Measurements from ENCODE around the gene TMEM179. TPM values are rescaled to one million over a fixed set of nuclear protein-coding genes. Genes with fewer than 3 reads are reported as not detected.

Gene TMEM179
- total and polyA plus RNA-seq, 2 donors (not counting 3 experiments of a cell fraction or from before 2014, with no cell fraction given) = 0.14 TPM; not detected in 1

DNA sequence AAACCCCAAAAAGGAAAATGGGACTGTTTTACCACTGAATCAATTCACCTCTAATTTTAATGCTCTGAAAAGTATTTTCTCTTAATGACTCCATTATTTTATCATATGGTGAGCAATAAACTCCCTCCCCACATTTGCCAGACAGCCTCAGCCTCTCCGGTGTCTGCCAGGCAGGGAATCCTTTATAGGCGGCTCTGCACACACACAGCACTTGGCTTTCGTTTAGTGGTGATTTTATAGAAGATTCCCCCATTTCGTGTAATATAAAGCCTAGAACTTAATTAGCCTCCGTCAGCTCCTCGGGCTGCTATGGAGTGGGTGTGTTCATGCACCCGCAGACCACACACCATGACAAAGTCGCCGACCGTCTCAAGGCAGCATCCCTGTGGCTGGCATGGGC is 35.1 kb downstream of the TMEM179 start:
- H3K9me1 ChIP-seq (replicated peaks; ENCODE audit: control insufficient read depth, extremely low read depth, insufficient read depth, low read length) = no peaks in the 10 kb centered on the region
- FAIRE-seq (no peak), DNase-seq (ENCODE audit: low read depth, low spot score) (no peak)
- no peak overlapping the region for H2AFZ ChIP-seq (ENCODE audit: low read depth, low read length)
- no peak overlapping the region for H3K27ac ChIP-seq (ENCODE audit: insufficient read depth, low read depth, low read length)
- H3K4me3 ChIP-seq (replicated peaks in 1 of 3; ENCODE audit: insufficient read depth in 1 of 3, low read depth in 1 of 3, low read length in 3 of 3) = no peak overlapping the region
- H3K79me2 ChIP-seq (ENCODE audit: control insufficient read depth, insufficient read depth, low read length) = no peaks in the 10 kb centered on the region
- no peaks in the 10 kb centered on the region for H3K4me1 ChIP-seq (ENCODE audit: control insufficient read depth, extremely low read depth, insufficient read depth, low read length)
- no TSS peak for BruUV-seq (replicated peaks)
- no peaks in the 10 kb centered on the region for H3K36me3 ChIP-seq (ENCODE audit: control insufficient read depth in 2 of 2, extremely low read depth in 1 of 2, insufficient read depth in 2 of 2, low read length in 2 of 2)
- TF ChIP-seq, protein P1, sequence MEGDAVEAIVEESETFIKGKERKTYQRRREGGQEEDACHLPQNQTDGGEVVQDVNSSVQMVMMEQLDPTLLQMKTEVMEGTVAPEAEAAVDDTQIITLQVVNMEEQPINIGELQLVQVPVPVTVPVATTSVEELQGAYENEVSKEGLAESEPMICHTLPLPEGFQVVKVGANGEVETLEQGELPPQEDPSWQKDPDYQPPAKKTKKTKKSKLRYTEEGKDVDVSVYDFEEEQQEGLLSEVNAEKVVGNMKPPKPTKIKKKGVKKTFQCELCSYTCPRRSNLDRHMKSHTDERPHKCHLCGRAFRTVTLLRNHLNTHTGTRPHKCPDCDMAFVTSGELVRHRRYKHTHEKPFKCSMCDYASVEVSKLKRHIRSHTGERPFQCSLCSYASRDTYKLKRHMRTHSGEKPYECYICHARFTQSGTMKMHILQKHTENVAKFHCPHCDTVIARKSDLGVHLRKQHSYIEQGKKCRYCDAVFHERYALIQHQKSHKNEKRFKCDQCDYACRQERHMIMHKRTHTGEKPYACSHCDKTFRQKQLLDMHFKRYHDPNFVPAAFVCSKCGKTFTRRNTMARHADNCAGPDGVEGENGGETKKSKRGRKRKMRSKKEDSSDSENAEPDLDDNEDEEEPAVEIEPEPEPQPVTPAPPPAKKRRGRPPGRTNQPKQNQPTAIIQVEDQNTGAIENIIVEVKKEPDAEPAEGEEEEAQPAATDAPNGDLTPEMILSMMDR (IDR thresholded peaks at IDR 0.05; ENCODE audit: extremely low read depth in 1 of 2, insufficient read depth in 1 of 2, low read depth in 1 of 2, low read length in 2 of 2) = no peak
- TF ChIP-seq POLR2AphosphoS5 (IDR thresholded peaks at IDR 0.05; ENCODE audit: insufficient read depth, low read depth, low read length) (no peak), EZH2 (IDR thresholded peaks at IDR 0.05; ENCODE audit: borderline replicate concordance, low read depth, low read length, severe bottlenecking) (no peak), MYC (IDR thresholded peaks at IDR 0.05; ENCODE audit: low read depth, low read length) (no peak), FOS (IDR thresholded peaks at IDR 0.05; ENCODE audit: borderline replicate concordance, insufficient read depth, low read length) (no peak)
- no peak overlapping the region for H3K9ac ChIP-seq (replicated peaks; ENCODE audit: extremely low read depth, insufficient read depth, low read length)
- H3K27me3 ChIP-seq (ENCODE audit: control insufficient read depth in 2 of 2, insufficient read depth in 2 of 2, low read length in 2 of 2) = no peaks in the 10 kb centered on the region
- intact Hi-C loops (cut with micrococcal nuclease) (no loop called here), dilution Hi-C loops (cut with MboI; ENCODE audit: extremely low pct_ligation_motif_present, low sequenced_read_pairs) (no loop called here)
- H4K20me1 ChIP-seq (replicated peaks; ENCODE audit: control insufficient read depth, extremely low read depth, insufficient read depth, low read length) = no peaks in the 10 kb centered on the region
- H3K4me2 ChIP-seq (ENCODE audit: insufficient read depth, low read length) = no peak overlapping the region
- ChIA-PET CTCF (interaction anchor here (1.1 to 1.7 kb wide), 2 partner anchors 9 to 432 kb away, joined by 3 to 6 read pairs; no protein-coding TSS in a partner anchor), POLR2A (no interaction called here)
- H3K9me3 ChIP-seq (replicated peaks; ENCODE audit: control insufficient read depth, insufficient read depth, low read length) = no peaks in the 10 kb centered on the region

DNA sequence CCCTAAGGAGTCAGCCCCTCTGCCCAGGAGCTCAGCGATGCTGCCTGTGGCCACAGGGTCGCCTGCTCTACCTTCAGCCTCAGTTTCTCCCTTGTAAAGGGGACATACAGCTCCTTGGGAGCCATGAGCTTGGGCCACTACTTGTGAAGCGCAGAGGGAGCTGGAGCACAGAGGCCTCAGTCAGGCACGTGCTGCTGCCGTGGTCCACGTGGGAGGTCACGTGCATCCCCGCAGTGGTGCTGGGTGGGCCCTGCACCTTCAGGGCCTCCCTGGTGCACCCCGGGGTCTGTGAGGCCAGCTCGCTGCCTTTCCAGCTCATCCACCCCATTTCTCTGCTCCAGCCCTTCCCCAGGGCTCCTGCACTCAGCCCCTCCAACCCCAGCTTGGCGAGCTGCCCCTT is 36.0 kb downstream of the TMEM179 start:
- ChIA-PET POLR2A (no interaction called here), CTCF (interaction anchor here (1.1 to 1.7 kb wide), 3 partner anchors 8 to 491 kb away, joined by 3 to 6 read pairs (median 4); no protein-coding TSS in a partner anchor)
- Histone ChIP-seq H2AFZ (ENCODE audit: low read depth, low read length) (no peak overlapping the region), H3K4me2 (ENCODE audit: insufficient read depth, low read length) (no peak overlapping the region), H3K27me3 (ENCODE audit: control insufficient read depth in 2 of 2, insufficient read depth in 2 of 2, low read length in 2 of 2) (no peaks in the 10 kb centered on the region), H3K9me3 (replicated peaks; ENCODE audit: control insufficient read depth, insufficient read depth, low read length) (no peaks in the 10 kb centered on the region), H4K20me1 (replicated peaks; ENCODE audit: control insufficient read depth, extremely low read depth, insufficient read depth, low read length) (no peaks in the 10 kb centered on the region), H3K9ac (replicated peaks; ENCODE audit: extremely low read depth, insufficient read depth, low read length) (no peak overlapping the region), H3K4me3 (replicated peaks in 1 of 3; ENCODE audit: insufficient read depth in 1 of 3, low read depth in 1 of 3, low read length in 3 of 3) (no peak overlapping the region), H3K36me3 (ENCODE audit: control insufficient read depth in 2 of 2, extremely low read depth in 1 of 2, insufficient read depth in 2 of 2, low read length in 2 of 2) (no peaks in the 10 kb centered on the region), H3K79me2 (ENCODE audit: control insufficient read depth, insufficient read depth, low read length) (no peaks in the 10 kb centered on the region), H3K27ac (ENCODE audit: insufficient read depth, low read depth, low read length) (no peak overlapping the region), H3K4me1 (ENCODE audit: control insufficient read depth, extremely low read depth, insufficient read depth, low read length) (no peaks in the 10 kb centered on the region), H3K9me1 (replicated peaks; ENCODE audit: control insufficient read depth, extremely low read depth, insufficient read depth, low read length) (no peaks in the 10 kb centered on the region)
- DNase-seq (ENCODE audit: low read depth, low spot score) (no peak), FAIRE-seq (no peak)
- no TSS peak for BruUV-seq (replicated peaks)
- TF ChIP-seq POLR2AphosphoS5 (IDR thresholded peaks at IDR 0.05; ENCODE audit: insufficient read depth, low read depth, low read length) = no peak
- dilution Hi-C loops (cut with MboI; ENCODE audit: extremely low pct_ligation_motif_present, low sequenced_read_pairs) (no loop called here), intact Hi-C loops (cut with micrococcal nuclease) (no loop called here)

Measured in endothelial cell of umbilical vein (primary cell).